COLO829 (cell line): ENCODE data around the gene PRKCA.
A peak's percentile ranks its signal among the peaks of the same experiment; 100 is the strongest.
"Not testable (repeated sequence)": the region's sequence is repeated elsewhere in the genome, so short reads cannot be mapped to it uniquely, and the experiment has no call there.

Experiments used
- DNase-seq: peaks from one replicate; pipeline ENCODE4 v3.0.0; 2012; ENCODE audit warnings: low spot score

Gene PRKCA

DNA sequence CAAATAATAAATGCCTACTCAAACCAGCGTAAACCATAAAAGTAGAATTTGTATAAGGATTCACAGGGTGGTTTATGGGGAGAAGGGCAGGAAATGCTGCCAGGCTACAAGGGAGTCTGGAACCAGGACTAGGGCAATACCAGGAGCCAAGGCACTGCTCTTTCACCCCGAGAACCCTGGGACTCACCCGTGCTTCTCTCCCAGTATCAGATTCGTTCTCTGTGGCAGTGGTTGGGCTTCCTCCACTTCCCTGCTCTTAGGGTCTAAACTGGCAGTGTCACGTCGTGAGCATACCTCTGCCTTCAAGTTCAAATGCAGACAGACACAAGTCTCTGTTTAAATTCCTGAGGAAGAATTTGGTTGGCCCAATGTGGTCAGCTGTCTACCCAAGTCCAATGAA lies 49.3 kb downstream of the PRKCA start:
- no peak for DNase-seq

DNA sequence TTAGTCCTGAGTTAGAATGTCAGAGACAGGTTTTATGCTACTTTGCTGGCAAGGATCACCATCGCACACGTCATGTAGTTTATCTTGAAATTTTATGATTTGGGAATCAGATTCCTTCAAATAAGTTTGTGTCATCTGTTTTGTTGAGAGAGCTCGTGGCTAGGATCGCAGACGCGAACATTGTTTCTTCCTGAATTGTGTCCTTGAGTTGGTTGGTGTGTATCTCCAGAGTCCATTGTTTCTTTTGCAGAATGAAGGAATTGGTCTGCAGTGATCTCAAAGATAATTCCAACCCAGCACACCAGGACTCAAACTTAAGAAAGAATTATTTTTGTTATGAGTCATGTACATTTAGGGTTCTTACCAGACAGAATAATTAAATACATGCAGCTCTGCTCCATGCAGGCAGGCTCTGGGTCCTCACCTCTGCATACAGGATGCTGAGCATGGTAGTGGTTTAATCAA lies 51.6 kb downstream of the PRKCA start:
- no peak for DNase-seq

DNA sequence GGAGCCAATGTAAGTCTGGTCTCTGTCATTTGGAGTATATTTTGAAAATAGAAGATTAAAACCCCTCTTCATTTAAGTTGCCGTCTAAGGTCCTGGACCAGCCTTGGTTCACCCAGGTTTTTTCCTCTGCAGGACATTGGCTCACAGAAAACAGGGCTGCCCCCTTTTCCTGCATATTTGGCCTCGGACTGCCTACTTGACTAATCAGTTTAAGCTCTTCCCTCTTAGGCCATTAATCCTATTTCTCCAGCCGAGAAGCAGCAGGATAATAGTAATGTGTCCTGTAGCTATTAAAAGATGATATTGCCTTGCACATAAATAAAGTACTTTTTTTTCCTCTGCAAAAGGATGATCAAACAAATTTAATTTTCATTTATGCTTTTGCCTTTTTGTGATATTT lies 52.1 kb downstream of the PRKCA start:
- DNase-seq, result no peak

DNA sequence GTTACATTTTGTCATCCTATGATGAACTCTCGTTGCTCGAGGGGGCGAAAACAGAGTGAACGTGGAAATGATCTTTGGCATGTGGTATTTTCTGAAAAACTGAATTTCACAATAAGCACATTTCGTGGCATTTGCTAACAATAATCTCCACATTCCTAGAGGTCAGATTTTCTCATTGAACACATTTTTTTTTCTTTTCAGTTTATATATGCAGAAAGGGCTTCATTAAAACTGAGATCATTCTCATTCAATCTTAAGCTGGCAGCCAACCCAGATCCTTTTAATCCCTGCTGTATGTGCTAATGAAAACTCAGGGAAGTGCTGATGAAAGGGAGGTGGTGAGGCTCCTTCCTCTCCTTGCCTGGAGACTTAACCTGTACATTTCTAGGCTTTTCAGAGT lies 52.6 kb downstream of the PRKCA start:
- no peak for DNase-seq

GRCh38 chr17:66355510-66355909 lies 53.1 kb downstream of the PRKCA start:
- DNase-seq, result no peak

DNA sequence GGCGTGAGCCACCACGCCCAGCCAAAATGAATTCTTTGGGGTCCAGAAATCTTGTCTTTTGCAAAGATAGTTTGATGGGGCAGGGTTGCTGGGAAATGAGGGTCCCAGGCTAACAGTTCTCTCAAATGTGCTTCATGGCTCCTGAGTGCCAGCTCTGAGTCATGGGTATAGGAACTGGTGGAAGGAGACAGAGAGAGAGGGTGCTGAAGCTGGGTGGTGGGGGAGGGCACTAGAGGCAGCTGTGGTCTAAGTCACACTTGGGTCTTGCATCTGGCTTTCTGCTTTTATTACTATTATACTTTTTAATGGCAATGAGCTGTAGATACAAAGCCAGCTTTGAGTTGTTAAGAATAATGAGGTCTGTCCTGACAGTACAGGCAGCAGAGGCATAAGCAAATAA lies 54.6 kb downstream of the PRKCA start:
- no peak for DNase-seq

GRCh38 chr17:66359351-66359750 lies 56.9 kb downstream of the PRKCA start:
- no peak for DNase-seq

- DNase-seq, result not testable (repeated sequence)
Observed at GRCh38 chr17:66360961-66361565, 58.6 kb downstream of the PRKCA start.

GRCh38 chr17:66364508-66364907 lies 62.1 kb downstream of the PRKCA start:
- DNase-seq, result no peak

DNA sequence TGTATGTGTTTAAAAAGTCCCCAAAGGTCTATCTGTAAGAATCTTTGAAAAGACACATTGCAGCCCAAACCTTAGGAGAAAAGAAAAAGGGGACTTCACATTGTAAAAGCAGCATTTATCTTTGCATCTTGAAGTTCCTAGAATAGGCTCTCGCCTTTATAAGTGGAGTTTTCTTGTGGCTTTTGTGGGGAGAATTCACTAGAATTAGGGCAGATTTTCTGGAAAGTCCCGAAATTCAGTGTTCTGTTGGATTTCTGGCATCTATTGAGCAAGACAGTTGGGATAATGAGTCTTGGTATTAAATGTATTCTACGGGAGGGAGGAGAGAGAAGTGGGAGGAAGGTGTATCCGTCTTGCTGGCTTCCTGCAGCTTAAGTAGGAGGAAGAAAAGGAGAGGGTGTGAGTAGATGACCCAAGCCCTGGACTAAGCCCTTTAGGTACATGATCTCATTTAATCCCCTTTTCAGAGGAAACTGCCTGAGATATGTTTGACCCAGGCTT lies 62.6 kb downstream of the PRKCA start:
- DNase-seq, result no peak

- DNase-seq, result peak; percentile 28
Observed at GRCh38 chr17:66365903-66366302, 63.5 kb downstream of the PRKCA start.

GRCh38 chr17:66367107-66367506 lies 64.7 kb downstream of the PRKCA start:
- DNase-seq, result no peak

GRCh38 chr17:66369830-66370229 lies 67.4 kb downstream of the PRKCA start:
- no peak for DNase-seq

GRCh38 chr17:66371561-66371960 lies 69.1 kb downstream of the PRKCA start:
- no peak for DNase-seq

GRCh38 chr17:66372182-66372581 lies 69.8 kb downstream of the PRKCA start:
- no peak for DNase-seq

GRCh38 chr17:66373079-66373478 lies 70.7 kb downstream of the PRKCA start:
- DNase-seq, result no peak

DNA sequence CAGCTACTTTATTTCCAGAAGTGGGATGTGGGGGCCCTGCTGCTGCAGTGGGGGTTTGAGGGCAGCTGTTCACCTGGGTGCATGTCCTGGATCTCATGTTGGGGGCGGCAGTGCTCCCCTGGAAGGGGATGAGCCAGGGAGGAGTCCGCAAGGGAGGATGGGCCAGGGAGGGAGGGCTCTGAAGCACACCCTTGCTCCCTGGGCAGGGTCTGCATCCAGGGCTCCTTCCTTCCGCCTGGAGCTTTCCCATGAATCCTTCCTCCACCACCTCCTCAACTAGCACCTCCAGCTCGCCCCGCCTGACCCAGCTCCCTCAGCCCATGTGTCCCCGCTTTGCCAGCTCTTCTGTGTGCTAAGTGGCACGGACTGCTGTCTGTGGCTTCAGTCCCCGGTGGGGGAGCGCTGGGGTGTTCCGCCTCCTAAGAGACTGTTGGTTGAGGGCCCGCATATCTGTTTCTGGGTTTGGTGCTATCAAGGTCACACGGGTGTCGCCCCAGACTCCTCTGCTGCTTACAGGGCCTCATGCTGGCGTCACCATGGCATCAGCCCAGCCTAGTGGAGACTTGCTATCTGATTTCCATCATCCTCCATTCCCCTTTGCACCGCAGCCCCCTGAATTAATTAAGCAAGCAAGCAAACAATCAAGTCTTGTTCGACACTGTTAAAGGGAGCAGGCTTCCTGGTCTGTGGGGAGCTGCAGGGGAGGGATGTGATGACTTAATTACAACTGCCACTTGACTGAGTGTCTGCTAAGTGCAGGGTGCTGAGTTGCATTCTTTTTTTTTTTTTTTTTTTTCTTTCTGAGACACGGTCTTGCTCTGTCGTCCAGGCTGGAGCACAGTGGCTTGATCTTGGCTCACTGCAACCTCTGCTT lies 71.8 kb downstream of the PRKCA start:
- DNase-seq, result peak; percentile 51

GRCh38 chr17:66375121-66375520 lies 72.7 kb downstream of the PRKCA start:
- no peak for DNase-seq

- DNase-seq, result no peak
Observed at GRCh38 chr17:66378296-66378695, 75.9 kb downstream of the PRKCA start.

- no peak for DNase-seq
Observed at GRCh38 chr17:66379544-66379943, 77.1 kb downstream of the PRKCA start.

DNA sequence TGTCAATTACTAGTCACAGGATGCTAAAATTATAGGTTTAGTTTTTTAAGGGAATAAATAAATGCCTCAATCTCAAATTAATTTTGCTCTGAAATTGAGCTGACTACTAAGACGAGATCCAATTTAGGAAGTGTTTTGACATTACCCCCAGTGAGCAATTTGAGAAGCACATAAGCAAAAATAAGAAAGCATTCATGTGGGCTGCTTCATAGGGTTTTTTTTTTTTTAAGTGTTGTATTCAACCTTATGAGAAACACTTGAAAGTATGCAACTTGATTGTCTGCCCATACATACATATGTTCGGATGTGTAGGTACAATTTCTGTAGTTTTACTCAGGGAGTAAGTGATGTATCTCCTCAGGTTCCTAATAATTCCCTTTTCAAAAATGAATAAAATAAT lies 77.6 kb downstream of the PRKCA start:
- no peak for DNase-seq

DNA sequence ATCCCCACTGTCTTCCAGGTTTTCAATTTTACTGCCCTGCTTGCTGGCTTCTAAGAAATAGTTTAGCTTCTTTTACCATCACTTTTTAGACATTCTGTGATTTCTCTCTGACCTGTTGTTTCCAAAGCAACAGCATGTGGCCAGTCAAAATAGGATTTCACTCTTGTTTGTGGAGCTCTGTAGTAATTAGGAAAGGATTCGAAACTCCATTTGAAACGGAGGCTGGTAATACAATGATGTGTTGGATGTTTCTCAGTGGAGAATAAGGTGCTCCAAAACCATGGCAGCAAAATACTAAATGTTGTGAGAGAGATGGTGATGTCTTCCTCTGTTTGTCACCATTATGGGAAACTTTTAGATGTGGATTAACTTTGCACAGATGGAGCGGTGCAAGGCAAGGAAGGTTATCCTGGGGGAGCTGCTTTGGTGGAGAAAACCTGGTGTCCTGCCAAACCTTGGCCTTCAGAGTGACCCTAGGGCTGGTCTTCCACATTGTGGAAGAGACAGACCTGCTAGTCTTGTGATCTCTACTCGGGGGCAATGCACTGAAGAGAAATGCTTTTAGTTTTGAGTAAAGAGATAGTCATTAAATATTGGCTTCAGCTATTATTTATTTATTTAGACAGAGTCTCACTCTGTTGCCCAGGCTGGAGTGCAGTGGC lies 79.4 kb downstream of the PRKCA start:
- DNase-seq, result no peak

DNA sequence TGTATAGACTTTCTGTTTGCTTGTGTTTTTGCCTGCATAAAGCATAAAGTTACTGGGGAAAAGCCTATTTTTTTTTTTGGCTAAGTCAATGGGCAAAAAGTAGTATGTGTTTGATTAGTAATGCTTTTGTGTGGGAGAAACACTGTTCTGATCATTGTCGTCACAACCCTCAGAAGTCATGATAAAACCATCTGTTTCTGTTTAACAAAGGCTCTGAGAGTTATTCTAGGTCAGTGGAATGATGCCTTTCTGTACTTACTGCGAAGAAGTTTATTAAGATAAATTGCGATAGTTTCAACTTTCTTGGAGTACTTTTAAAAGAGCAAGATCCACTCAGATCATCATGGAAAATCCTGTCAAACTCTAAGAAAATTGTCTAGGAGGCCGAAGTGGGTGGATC lies 80.9 kb downstream of the PRKCA start:
- no peak for DNase-seq
